ENCODE measurements around the gene SRGAP3.

Gene SRGAP3

DNA sequence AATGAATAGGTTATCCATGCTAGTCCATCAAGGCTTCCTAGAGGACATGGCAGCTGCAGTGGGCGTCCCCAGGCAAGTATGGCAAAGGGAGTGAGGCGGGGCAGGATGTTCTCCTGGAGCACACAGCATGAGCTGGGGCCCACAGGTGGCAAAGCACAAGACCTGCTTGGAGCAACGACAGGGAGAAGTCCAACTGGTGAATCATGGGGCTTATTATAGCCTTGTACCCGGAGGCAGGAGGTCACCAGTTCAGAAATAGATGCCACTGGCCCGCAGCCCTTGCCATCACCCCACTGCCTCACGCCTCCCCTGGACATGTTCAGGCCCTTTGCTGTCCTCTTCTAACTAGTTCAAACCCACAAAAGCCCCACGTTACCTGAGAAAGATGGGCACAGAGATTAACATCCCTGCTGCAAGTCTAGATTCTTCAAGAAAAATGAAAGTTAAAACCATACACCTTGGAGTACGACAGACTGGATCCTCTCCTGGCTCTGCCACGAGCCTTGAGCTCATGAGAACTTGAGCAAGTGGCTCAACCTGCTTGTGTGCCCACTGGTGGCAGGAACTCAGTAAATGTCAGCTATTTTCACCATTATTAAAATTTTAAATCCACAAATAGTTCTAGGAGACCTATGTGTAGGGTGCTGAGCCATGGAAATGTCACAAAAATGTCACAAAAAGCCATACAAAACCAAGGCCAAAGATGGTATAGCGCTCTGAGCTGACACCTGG lies 1.8 kb upstream of the SRGAP3 start:
- no peak for DNase-seq

DNA sequence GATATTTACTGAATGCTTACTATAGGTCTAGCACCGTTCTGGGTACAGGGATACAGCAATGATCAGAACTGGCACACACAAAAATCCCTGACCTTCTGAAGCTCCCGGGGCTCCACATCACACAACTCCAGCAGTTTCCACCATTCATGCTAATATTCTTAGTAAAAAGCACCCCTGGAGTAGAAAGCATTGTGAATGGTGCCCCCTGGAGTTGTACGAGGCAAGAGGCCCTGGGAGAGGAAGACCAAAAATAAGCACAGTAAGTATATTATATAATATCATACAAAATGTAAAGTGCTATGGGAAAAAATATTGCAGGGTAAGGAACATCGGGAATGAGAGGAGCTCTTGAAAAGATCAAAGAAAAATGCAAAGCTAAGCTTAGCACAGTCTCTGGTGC lies 790 bp upstream of the SRGAP3 start:
- no peak for DNase-seq

DNA sequence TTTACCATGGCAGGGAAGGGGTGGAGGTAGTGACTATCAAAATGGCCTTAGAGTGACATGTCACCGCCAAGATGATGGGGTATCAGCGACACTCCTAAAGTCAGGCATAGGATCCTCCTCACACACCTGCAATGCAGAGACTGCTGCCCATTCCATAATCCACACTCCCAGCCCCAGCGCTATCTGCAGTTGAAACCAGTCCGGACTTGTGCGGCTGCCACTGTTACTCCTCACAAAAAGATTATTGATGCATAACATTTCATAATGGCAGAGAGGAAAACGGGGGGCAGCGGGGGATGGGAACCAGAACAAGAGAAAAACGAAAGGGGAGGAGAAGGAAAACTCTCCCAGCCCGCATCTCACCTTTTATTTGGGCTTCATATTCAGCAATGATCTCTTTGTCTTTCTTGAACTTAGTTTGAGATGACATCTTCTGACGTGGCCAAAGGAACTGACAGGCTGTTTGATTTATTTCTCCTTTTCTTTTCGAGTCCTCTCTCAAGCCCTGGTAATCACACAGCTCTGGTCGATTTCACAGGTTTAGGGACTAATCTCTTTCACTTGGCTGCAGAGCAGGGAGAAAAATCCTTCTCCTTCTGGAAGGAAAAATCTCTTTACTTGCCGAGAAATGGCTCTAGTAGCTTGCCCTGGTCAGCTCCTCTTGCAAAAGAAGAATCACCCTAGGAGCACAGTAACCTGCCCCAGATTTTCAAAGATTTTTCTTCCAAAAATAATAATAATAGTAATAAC lies 749 bp downstream of the SRGAP3 start:
- DNase-seq = no peak

DNA sequence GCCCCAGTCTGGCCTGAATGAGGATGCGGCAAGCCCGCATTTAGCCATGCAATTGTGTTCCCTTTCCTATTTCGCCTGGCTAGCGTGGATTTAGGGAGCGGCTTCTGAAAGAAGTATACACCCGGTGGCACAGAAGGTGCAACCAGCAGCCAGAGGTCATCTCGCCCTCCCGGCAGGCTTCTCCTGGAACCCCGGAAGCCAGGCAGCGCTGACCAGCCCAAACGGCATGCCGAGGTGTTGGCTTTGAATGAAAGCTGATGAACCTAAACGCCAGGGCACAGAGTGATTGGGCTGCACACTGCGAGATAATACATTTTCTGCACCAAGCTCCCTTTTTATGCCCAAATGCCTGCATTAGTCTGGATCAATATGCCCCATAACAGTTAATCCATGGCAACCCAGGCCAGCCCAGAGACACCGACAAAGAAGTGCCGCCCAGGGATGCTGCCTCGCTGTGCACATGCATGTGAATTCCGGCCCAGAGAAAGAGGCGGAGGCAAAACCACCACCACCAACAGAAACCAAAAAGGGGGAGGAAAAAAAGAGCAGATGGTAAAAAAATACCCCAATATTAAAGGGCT lies 1.4 kb downstream of the SRGAP3 start:
- DNase-seq = no peak

DNA sequence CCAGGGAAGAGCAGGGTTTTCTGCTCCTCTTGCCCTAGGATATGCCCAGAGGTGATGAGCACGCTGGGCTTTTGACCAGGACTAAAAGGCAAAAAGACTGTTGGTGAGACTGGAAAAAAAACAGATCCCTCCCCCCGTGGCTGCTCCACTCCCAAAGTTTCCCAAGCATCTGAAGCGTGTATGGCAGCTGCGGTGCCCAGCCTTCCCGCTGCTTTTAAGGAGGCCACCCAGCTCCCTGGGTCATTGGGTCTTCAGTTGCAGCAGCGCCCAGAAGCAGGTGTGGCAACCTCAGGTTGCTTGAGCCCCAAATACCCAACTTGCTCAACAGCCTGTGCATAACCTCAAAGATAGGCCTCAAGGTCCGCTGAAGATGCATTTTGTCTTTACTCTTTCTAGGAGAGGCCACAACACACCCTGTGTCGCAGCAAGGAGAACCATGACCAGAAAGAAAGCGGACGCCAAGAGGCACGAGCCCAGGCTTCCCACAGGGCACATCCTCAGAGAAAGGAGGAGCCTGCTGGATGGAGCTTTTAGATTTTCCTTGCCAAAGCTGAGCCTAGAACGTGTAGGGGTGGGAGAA lies 2.0 kb downstream of the SRGAP3 start:
- DNase-seq = no peak

DNA sequence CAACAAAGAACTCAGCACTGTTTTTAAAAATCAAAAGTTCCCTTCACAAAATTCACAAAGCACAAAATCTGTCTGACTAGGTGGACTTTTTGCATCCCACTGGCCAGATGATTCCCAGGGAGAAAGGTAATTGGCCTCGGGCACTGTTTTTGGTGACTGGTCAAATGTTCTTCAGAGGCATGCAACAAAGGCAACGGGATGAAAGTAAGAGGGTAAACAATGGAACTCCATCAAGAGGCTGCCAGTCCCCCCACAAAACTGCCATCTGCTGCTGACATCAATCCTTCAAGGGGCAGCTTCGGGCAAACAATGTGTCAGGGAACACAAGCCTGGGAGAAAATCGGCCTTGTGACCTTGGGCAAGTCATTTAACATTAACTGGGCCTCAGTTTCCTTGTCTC lies 3.3 kb downstream of the SRGAP3 start:
- no peak for DNase-seq

DNA sequence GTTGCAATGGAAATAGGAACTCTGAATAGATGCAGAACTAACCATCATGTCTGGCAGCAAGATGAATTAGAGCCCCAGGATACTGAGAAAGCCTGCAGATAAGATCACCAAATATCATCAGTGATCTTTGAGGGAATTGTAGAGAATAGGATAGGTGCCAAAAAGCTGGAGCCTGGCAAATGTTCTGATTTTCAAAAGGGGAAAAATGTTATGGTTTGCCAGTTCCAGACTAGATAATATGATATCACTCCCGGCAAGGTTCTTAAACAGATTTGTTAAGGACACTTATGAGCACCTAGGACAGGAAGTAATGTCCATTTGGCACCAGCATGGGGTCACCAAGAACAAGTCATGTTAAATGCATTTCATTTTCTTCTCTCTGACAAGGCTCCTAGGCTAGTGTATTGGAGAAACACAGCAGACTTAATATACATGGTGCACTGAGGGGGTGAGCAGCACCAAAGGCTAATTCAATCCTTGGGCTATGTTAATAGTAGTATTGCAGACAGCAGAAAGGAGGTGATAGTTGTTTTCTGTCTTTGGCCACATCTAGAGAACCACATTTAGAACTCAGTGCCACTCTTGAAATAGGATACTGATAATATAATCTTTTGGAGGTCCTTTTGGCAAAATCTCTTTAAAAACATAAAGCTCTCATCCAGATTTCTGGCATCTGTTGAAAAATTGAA lies 4.8 kb downstream of the SRGAP3 start:
- no peak for DNase-seq

DNA sequence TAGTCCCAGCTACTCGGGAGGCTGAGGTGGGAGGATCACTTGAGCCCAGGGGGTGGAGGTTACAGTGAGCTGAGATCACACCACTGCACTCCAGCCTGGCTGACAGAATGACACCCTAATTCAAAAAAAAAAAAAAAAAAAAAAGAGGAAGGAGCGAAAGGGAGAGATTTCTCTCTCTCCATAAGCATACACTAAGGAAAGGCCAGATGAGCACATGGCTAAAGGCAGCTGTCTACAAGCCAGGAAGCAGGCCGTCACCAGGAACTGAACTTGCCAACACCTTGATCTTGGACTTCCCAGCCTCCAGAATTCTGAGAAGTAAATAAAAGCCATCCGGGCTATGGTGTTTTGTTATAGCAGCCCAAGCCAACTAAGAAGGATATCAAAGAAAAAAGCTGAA lies 7.5 kb downstream of the SRGAP3 start:
- DNase-seq = no peak

DNA sequence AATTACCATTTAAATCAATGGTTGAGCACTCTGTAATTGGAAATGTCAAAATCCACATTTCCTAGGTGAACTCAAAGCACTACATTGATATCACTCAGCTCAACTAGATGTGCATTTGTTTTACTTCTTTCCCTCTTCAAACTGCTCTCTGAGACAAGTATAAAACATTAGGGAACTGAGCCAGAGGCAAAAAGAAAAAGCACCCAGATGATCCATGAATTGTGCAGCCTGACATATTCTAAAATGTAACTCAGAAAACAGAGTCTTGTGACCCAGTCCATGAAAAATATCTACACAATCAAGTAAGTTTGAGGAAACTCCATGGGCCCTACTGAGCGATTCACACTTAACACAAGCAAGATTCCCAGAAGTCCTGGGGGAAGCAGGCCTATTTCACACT lies 9.8 kb downstream of the SRGAP3 start:
- DNase-seq = no peak

DNA sequence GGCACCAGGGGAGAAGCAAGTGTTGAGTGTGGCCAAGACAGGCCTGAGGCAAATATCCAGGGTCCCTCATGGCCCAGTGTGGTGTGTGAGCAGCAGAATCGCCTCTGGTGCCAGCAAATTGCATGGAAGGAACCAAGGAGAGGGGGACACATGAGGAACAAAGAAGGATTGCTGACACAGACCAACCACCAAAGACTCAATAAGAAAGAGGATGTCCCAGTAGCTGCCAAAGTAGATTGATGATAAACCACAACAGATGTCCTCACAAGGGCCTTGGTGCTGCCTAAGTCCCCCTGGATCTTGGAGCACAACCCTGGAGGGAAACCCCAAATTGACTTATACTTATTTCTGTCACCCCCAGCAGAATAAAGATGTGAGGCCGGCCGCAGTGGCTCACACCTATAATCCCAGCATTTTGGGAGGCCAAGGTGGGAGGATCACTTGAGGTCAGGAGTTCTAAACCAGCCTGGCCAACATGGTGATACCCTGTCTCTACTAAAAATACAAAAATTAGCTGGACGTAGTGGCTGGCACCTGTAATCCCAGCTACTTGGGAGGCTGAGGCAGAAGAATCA lies 10.6 kb downstream of the SRGAP3 start:
- no peak for DNase-seq

DNA sequence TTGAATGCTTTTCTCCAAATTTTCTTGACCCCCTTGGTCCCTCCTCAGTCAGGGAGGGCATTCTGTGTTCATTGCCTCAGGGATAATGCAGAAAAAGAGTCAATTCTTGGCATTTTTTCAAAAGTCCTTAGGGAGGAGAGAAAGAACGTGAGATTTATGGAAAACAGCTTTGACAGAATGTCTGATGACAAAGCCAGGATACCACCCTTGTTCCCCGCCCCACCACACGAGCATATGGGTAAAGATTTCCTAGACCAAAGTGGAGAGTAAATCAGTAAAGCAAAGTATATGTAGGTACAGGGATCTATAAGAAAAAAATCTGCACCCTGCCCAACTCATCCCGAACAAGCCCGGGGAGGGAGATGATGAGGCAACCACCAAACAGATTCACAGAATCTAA lies 11.2 kb downstream of the SRGAP3 start:
- no peak for DNase-seq

DNA sequence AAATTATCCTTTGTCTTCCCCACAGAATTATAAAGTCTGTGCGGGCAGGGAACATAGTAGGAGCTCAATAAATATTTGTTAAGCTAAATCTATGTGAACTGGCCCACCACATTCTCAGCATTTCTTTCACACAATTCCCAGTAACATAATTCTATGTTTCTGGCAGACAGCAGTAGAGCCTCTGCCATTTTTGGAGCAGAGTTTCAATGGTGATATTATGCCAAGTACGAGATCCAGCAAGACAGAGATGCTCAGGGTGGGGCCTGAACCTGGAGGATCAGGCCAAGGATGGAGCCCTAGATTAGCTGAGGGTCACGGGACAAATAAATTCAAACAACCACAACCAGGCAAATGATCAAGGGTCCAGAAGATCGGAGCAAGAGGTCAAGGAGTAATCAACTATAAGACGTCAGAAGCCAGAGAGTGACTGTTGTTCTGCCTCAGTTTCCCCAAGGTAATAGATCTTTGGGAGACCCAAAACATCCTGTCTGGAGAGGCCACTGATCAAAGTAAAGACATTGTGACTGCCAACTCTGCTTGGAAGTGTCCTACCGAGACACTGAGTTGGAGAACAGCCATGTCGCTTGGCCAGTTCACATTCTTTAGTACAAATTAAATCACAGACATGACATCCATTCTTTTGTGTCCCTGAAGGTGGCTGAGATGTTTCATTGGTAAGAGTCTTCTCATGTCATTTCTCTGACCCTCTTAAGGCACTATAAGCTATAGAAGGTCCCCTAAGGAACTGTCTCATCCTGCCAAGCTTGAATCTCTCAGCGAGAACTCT lies 15.4 kb downstream of the SRGAP3 start:
- DNase-seq = no peak

DNA sequence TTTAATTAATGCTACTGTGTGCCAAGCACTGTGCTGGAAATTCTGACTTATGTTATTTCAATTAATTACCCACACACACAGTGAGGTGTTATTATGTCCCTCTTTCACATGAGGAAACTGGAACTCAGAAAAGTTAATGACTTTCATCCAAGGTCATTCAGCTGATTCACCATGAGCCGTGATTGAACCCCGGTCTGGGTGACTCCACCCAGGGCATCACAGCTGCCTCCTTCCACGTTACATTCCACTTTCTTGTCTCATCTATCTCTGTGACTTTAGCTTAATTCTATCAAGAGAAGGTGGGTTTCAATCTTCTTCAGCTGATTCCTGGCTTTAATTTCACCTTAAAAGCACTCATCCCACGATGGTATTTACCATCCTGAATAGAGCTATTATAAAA lies 16.3 kb downstream of the SRGAP3 start:
- no peak for DNase-seq

DNA sequence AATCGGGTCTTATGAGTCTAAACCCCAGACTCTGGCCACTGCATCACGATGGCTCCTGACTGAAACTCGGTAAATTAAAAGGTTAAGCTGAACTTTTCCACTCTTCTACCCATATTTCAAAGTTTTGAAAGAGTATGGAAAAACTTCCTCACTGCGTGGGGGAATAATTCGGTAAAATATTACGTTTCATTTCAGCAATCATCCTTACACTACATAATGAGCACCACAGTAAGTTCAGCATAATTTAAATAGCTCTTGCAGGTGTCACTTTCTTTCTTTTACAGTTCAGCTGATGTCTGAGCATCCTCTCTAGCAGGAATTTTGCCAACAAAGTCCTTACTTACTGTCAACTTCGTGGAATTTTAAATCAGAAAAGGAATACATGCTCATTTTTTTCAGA lies 17.5 kb downstream of the SRGAP3 start:
- DNase-seq = no peak

DNA sequence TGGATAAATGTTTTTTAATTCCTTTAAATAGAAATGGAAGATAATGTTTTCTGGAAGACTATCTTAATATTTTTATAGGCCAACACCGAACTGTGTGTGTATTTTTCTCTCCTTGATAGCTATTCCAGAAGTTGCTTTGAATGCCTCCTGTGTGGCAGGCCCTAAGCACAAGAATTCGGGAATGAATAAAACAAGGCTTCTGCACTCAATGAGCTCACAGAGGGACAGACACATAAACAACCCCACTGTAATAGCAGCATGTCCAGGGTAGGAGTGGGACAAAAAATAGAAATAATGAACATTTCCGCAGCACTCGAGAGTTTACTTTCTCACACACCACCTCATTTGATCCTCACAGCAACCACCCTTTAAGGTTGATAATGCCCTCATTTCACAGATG lies 18.0 kb downstream of the SRGAP3 start:
- DNase-seq = no peak

DNA sequence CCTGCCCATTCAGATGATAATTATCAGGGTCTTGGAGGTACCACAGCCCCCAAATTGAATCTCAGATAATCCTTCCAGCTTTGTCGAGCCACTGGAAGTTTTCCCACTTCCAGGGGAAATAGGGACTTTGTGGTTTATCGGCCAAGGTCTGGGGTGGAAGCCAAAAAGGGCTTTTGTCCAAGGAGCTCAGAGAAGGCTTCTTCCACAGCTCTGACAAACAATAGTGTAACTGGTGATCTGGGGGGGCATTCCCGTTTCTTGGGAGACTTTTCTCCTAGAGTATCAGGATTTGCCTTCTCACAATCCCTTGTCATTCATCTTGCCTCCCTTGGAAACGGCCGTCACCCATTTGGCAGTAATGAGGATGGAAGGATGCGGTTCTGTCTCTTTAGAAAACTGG lies 18.4 kb downstream of the SRGAP3 start:
- no peak for DNase-seq

DNA sequence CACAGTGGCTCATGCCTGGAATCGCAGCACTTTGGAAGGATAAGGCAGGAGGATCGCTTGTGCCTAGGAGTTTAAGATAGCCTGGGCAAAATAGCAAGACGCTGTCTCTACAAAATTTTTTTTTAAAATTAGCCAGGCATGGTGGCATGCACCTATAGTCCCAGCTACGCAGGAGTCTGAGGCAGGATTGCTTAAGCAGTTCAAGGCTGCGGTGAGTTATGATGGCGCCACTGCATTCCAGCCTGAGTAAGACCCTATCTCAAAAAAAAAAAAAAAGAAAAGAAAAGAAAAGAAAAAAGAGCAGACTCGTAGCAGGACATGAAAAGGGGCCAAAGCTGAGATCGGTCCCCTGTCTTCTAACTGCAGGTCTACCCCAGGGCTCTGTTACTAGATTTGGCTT lies 18.9 kb downstream of the SRGAP3 start:
- DNase-seq = no peak

DNA sequence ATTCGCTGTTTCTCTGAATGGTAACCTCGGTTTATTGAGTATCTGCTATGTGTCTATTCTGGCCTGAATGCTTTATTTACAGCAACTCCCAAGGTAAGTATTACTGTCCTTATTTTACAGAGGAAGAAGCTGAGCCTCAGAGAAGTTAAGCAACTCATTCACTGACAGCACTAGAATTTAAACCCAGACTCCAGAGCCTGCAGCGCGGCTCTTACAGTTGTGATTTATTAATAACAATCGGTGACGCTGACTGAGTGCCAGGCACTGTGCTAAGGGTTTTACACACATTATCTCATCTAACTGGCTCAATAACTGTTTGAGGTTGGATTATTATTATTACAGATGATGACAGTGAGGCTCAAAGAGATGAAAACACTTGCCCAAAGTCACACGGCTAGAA lies 19.6 kb downstream of the SRGAP3 start:
- no peak for DNase-seq

DNA sequence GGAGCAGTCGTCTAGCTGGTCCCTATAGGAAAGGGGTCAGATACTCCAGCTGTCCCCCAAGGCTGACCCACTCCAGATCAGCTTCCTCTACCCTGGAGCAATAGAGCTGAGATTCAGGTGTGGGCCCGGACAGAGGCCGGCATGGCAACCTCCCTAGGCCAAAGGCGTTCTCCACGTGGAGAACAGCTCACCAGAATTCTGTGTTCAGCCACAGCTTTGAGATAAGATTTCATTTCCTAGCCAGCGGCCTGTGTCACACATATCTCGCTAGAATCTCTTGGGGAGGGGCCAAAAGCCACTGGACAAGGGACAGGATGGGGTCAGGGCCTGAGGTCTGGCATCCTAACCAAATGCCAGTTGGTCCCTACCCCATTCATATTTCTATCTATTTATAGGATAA lies 20.1 kb downstream of the SRGAP3 start:
- DNase-seq = no peak

DNA sequence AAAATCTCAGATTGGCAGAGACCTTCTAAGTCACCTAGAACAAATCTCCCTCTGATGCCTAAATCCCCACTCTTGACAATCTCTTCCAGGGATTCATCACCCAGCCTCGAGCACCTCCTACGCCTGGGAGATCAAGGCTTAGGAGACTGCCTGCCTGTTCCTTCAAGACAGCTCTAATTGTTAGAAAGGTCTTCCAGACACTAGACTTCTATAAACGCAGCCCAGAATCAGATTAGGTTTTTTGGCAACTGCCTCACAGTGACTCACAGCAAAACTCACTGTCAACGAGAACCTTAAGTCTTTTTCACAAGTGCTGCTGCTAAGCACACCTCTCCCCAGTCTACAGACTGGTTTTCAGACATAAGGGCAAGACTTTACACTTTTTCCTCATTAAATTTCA lies 23.1 kb downstream of the SRGAP3 start:
- DNase-seq = no peak

DNA sequence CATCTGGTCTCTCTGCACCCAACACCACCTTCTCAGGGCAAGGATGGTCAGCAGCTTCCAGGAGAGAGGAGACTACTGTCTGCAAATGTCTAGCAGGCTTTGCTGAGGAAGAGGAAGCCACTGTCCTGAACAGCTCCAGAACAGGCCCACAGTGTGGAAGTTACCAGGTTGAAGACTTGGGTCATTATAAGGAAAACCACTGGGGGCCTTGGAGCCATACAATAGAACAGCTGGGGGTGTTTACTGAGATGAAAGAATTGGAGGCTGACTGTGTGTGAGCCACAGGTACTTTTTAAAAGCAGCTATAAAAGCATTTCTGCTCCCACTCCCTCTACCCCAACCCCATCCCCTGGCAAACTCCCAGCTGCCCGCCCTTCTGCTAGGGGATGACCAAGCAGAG lies 24.2 kb downstream of the SRGAP3 start:
- no peak for DNase-seq

DNA sequence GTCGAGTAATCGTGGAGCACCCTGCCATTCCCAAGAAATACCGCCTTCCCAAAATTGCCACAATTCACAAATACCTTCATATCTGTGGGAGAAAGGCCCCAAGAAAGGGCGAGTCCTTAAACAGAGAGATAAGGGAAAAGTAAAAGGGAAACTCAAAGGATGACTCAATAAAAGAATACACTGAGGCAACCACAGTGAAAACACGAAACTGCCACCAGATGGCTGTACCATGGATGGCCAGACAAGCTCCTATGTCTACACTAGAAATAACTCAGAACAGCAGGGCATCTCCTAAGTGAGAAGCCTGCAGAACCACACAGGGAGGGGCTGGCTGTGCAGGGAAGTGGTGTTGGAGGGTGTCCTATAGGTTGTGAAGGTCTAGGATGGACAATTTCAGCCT lies 25.0 kb downstream of the SRGAP3 start:
- DNase-seq = no peak
